Glomerular endothelial cell (primary cell): Measurements from ENCODE around the gene GABBR2. TPM values are rescaled to one million over a fixed set of nuclear protein-coding genes. Genes with fewer than 3 reads are reported as not detected.

Source experiments
- DNase-seq: peaks from one replicate; pipeline ENCODE4 v3.0.0-alpha.2; 2011; ENCODE audit warnings: low read depth, low spot score; ENCODE audit errors: extremely low read depth
- total RNA-seq: library from RNA; depleted of rRNA; stranded (reverse); fragments of >200 nt; gene quantifications from 2 replicates; pipeline ENCODE4 v1.2.3, GENCODE V29; 2015

Gene GABBR2
- total RNA-seq, 1 donor from 2014 or later: 3.3 TPM

DNA sequence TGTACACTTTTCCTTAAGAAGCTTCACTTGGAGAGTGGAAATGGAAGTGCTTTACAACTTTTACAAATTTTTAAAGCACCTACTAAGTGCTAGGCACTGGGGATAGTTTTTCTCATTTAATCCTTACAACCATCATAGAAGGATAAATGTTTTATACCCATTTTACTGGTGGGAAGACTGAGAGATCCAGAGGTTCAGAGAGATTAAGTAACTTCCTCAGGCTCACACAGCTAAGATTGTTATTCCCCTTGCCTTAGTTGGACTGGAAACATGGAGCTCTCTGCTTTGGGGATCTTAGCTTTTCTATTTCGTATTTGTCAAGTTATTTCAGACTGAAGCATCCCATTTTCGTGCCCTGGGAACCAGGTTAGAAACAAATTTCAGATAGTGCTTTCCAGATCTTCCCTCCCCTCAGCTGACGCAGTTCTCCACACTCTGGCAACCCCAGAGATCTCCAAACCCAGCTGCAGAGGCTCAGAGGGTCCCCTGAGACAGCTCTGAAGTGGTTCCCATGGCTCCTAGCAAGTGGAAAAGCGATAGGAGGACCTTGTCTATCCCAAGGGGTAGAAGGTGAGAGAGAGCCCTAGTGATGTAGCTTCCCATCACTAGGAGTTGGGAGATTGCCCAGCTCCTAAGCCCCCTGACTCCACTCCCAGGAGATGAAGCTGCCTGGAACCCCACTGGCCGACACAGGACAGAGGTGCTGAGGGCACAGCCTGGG lies 16.2 kb upstream of the GABBR2 start:
- DNase-seq: no peak

DNA sequence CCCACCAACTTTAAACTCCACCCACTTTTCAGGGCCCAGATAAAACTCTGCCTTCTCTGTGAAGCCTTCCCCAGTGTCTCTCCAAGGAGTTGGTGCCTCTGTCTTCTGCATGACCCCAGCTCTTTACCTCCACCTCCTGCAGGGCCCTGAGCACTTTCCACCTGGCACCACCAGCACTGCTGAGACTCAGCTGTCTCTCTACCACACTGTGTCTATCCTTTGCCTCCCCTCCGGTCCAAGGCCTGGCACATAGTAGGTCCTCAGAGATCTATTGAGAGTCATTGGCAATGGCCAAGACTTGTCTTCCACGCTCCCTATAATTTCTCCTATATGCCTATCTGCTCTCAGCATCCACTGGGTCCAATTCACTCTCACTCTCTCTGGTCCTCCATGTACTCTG lies 12.9 kb upstream of the GABBR2 start:
- DNase-seq: no peak

DNA sequence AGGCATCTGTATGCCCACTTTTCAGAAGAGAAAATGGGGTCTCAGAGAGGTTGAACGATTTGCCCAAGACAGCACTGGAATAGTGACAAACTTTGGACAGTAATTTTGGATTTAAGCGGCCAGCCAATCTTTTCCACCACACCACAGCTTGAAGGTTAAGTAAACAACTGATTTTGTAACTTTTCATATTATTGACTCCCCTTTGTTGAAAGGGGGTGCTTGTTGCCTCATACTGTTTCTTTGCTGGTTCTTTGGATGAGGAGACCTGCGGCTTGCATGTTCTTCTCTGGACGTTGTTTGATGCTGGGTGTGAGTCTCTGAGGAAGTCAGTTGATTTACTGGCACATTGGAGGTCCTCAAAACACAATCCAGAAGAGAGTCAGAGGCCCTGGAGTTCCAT lies 11.7 kb upstream of the GABBR2 start:
- DNase-seq: no peak

DNA sequence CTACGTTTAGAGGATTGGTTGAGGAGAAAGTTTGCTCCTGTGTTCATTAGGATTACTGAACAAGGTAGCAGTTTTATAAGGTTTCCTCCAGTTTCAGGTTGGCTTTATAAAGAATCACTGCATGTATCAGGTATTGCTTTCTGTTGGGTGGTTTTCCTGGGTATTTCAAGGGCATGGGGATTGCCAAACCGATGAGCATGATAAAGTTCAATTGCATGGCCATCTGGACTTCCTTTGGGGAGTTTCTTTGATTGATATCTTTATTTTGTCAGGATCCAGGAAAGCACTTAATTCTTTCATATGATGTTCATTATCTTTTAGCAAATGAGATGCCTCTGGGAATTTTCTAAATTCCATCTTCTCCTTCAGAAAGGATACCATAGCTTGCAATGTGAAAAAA lies 10.3 kb upstream of the GABBR2 start:
- DNase-seq: no peak

- DNase-seq: no peak
These were observed 6.1 kb upstream of the GABBR2 start for GRCh38 chr9:98714833-98715232.

DNA sequence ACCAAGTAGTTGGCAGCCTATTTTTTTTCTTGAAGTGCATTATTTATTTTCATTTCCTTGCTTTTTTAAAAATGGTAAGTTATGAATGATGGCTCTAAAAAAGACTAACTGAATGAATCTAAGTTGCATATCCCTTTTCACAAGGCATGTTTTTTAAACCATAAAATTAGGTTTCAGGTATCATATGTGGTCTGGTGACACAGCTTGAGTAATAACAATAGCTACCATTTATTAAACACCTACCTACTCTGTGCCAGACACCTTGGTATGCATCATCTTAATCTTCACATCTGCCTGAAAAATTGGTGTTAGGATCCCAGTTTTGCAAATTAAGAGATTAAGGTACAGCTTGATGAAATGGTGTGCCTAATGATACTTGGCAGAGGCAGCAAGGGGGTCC lies 4.3 kb upstream of the GABBR2 start:
- no peak for DNase-seq

GRCh38 chr9:98709968-98710965 lies 1.5 kb upstream of the GABBR2 start:
- DNase-seq: no peak

GRCh38 chr9:98708103-98708932 lies 417 bp downstream of the GABBR2 start:
- DNase-seq: no peak

DNA sequence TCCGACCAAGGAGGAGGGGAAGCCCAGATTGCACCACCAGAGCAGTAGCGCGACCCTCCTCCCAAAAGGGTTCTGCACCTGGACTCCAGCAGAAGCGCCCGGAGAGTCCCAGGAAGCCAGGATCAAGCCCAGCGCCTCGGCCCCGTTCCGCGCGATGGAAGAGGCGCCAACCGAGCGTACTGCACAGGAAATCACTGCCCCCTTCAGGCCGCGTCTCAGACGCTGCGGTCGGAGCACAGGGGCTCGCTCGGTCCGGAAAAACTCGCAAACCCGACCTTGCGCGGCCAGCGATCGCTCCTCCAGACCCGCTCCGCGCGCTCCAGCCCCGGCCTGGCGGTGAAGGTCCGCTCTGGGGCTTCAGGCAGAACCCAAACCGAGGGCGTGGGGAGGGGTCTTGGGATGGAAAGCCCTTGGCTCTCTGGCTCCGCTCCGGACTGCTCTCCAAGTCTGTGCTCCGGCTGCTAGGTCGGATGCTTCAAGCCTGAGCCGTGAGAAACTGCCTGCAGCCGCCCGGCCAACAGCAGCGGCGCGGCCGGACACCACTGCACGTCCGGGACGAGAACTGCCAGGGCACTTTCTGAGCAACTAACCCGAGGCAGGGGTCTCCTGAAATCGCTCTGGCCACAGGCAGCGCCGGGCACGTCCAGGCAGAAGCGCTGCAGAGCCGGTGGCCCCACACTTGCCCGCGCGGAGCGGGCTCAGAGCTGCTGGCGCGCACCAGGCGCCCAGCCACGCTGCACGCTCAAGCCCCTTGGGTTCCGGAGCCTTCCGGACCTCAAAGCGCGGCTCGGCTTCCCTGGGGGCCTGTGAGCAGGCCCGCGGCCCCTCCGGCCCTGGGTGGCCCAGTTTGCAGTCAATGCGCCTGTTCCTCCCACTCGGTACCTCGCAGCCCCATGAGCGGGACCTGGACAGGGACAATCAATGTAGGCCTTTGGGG lies 1.3 kb downstream of the GABBR2 start:
- no peak for DNase-seq

DNA sequence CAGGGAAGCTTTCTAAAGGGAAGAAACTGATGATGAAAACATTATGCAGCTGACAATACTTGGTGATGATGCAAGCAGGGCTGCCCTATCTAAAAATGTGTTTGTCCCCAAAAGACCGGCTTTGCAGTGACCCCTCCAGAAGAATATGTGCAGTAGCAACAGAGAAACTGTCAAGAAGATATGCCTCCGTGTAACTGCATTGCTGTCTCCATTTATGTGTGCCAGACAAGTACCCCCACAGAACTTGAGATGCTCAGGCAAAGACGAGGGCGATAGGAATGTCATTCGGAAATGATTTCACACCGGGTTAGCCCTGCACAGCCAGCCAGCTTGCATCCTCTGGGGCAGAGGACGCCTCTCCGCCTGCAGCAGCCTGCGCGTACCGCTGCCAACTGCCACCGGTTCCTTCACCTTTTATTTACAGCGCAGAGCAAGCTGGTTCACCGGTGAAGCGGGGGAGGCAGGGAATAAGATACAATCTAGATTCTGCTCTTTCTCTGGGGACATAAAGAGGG lies 2.0 kb downstream of the GABBR2 start:
- DNase-seq: no peak

DNA sequence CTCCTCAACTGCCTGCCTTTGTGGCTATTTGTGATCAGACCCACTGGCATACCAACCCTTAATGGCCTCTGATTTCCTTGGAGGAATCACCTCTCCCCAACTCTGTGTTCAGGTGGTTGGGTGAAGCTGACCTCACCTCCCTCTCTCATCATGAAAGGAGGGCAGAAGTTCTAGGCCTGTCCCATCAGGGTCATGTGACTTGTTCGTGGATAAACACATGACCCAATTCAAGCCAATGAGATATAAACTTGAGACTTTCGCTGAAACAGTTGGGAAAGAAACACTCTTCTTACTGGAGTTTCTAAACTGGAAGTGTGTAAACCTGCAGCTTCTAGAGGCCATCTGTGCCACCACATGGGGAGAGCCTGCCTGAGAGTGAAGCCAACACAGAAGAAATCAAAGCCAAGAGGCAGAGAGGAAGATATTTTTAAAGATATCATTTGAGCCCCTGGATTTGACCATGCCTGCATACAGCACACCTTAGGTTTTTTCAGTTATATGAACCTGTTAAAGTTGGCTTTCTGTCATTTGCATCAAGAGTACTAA lies 5.8 kb downstream of the GABBR2 start:
- no peak for DNase-seq

DNA sequence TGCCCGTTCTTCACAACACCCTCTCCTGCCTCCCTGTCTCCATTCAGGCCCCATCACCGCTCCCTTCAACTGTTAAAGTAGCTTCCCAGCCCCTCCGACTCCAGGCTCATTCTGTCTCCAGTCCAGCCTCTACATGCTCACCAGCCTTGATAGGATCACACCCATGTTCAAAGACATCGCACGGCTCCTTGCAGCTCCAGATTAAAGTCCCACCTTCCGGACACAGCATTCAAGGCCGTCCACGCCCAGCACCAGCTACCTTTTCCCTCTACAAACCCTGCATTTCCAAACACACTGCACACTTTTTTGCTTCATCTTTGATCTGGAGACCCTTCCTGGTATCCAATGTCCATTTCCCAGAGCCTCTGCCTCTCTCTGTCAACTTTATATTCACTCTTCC lies 6.4 kb downstream of the GABBR2 start:
- no peak for DNase-seq

- DNase-seq: no peak
These were observed 7.2 kb downstream of the GABBR2 start for GRCh38 chr9:98701576-98701975.

DNA sequence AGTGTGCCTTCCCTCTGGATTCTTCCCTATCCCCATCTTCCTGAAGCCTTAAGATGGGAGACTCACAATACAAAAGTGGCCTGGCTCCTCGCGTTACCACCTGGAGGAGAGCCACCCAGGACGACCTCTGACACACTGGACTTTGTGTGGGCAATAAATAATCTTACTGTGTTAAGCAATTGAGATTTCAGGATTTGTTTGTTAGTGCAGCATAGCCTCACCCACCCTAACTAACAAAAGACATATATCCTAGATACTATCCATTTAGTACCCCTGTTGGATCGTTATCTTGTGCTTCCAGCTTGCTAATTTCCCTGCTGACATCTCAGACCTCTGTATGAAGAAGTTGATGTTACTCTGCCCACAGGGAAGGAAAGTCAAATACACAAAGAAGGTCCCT lies 7.9 kb downstream of the GABBR2 start:
- DNase-seq: no peak

GRCh38 chr9:98698856-98699255 lies 9.9 kb downstream of the GABBR2 start:
- DNase-seq: no peak

DNA sequence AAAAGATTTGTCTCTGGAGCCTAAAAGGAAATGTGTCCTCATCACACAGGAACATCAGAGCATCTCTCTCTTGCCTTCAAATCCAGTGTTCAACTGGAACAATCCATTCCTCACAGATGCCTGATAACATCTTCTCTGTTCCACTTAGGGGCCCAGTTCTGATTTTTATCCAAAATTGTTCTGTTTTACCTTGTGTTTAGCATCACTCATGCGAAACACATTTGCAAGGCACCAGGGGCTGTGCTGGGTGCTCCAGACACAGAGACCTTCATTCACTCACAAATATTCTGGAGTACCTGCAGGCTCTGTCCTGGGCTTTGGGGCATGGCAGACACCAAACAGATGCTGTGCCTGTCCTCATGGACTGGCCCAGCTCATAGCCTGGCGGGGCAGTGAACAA lies 13.8 kb downstream of the GABBR2 start:
- no peak for DNase-seq

- DNase-seq: no peak
These were observed 16.3 kb downstream of the GABBR2 start for GRCh38 chr9:98692392-98692791.

- no peak for DNase-seq
These were observed 16.8 kb downstream of the GABBR2 start for GRCh38 chr9:98691890-98692289.

DNA sequence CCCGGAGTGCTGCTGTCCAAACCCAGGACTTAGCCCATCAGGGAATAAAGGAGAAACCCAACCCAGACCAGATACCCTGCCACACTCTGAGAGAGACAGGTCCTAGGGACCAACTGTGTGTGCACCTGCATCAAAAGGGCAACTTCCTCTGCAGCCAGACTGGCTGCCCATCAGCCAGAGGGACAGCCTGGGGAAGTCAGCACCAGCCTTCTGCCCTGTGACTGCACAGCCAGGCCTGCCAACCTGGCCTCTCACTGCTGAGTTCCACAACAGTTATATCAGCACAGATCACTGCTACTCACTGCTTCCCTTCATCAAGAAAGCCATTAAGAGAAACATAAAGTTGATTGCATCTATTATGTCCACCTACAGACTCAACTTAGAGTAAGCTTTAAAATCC lies 18.0 kb downstream of the GABBR2 start:
- DNase-seq: no peak
